ENCODE data around the gene GRK3.

GRK3 gene

DNA sequence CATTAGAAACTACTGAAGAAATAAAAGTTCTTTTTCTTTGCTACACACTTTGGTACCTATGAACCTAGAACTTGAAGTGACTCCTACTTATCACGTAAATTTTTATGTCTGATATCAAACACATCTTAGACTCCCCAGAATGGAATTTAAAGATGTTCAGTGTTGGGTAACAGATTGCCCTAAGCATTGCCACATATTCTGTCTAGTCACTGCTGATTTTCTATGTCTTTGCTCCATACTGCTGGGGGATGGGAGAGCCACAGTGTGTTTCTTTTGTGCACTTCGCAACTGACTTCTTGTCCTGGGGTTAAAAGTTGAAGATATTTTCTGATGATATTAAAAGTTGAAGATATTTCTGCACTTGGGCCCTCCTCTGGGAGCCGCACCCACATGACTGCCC, 158.2 kb downstream of the GRK3 start:
- H3K4me1 ChIP-seq: peaks cover 0 to 14% (median 2%) of the 10 kb centered on the region in 4 donors
- no peak overlapping the region for H3K27ac ChIP-seq
- peaks cover 0 to 13% (median 0%) of the 10 kb centered on the region in 3 donors for H3K36me3 ChIP-seq
- intact Hi-C loops (cut with DNase I; ENCODE audit: low total_unique reads): no loop called here
- H3K27me3 ChIP-seq: no peaks in the 10 kb centered on the region
- no peaks in the 10 kb centered on the region for H3K9me3 ChIP-seq
- no peak overlapping the region for H3K4me3 ChIP-seq
- no peak for DNase-seq
- TF ChIP-seq, protein P1, sequence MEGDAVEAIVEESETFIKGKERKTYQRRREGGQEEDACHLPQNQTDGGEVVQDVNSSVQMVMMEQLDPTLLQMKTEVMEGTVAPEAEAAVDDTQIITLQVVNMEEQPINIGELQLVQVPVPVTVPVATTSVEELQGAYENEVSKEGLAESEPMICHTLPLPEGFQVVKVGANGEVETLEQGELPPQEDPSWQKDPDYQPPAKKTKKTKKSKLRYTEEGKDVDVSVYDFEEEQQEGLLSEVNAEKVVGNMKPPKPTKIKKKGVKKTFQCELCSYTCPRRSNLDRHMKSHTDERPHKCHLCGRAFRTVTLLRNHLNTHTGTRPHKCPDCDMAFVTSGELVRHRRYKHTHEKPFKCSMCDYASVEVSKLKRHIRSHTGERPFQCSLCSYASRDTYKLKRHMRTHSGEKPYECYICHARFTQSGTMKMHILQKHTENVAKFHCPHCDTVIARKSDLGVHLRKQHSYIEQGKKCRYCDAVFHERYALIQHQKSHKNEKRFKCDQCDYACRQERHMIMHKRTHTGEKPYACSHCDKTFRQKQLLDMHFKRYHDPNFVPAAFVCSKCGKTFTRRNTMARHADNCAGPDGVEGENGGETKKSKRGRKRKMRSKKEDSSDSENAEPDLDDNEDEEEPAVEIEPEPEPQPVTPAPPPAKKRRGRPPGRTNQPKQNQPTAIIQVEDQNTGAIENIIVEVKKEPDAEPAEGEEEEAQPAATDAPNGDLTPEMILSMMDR (IDR thresholded peaks at IDR 0.05): no peak

DNA sequence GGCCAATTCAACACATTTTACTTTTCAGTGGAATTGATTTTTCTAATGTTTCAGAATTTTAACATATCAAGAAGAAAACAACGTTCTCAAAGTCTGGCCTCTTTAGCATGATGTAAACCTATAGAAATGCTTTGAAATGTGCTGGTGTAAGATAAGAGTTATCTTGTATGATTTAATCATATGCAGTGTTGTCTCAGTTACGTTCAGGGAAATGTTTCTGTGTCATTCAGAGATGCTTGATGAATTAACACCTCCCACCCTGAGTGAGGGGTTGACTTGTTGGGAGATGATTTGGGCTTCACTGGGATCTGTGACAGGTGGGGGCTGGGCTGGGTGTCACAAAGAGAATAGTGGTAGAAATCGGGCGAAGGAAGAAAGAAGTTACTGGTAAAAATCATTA, 161.8 kb downstream of the GRK3 start:
- intact Hi-C loops (cut with DNase I; ENCODE audit: low total_unique reads): no loop called here

DNA sequence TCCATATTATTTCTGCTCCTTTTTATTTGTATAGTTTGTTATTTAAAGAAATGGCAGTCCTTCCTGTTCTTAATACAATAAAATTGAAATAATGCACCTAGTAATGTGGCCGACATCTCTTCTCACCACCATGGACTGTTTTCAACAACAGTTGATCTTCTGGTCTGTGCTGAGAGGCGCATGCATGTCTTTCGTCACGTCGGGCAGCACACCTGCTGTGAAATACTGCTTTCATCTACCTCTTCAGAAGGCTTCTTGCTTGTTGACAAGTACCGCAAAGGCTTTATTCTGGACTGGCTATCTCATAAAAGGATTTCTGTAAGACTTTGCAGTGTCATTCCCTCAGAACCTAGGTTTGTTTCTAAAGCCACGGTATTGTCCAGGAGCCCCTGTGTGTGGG, 163.6 kb downstream of the GRK3 start:
- Histone ChIP-seq H3K36me3 (peaks cover 0 to 2% (median 0%) of the 10 kb centered on the region in 3 donors), H3K4me1 (no peaks in the 10 kb centered on the region), H3K4me3 (no peak overlapping the region), H3K27ac (no peak overlapping the region), H3K27me3 (peaks cover 0 to 2% of the 10 kb centered on the region in 2 donors), H3K9me3 (no peaks in the 10 kb centered on the region)
- no peak for DNase-seq
- TF ChIP-seq, protein P1 (IDR thresholded peaks at IDR 0.05): no peak
- intact Hi-C loops (cut with DNase I; ENCODE audit: low total_unique reads): no loop called here

More for the DNA sequence above, 161.8 kb downstream of the GRK3 start:
- H3K4me3 ChIP-seq: no peak overlapping the region
- peaks cover 0 to 13% (median 0%) of the 10 kb centered on the region in 3 donors for H3K36me3 ChIP-seq
- H3K27ac ChIP-seq: no peak overlapping the region
- H3K27me3 ChIP-seq: no peaks in the 10 kb centered on the region
- TF ChIP-seq, protein P1 (IDR thresholded peaks at IDR 0.05): no peak
- H3K9me3 ChIP-seq: no peaks in the 10 kb centered on the region
- no peaks in the 10 kb centered on the region for H3K4me1 ChIP-seq
- no peak for DNase-seq

- TF ChIP-seq, protein P1 (IDR thresholded peaks at IDR 0.05): no peak
- peaks cover 0 to 2% of the 10 kb centered on the region in 2 donors for H3K27me3 ChIP-seq
- intact Hi-C loops (cut with DNase I; ENCODE audit: low total_unique reads): no loop called here
- no peaks in the 10 kb centered on the region for H3K36me3 ChIP-seq
- no peak for DNase-seq
- H3K27ac ChIP-seq: no peak overlapping the region
- no peak overlapping the region for H3K4me3 ChIP-seq
- H3K4me1 ChIP-seq: no peaks in the 10 kb centered on the region
- no peaks in the 10 kb centered on the region for H3K9me3 ChIP-seq
These were observed 164.8 kb downstream of the GRK3 start for GRCh38 chr22:25729016-25729995.

- TF ChIP-seq, protein P1 (IDR thresholded peaks at IDR 0.05): no peak
- Histone ChIP-seq H3K4me1 (no peaks in the 10 kb centered on the region), H3K27ac (no peak overlapping the region), H3K4me3 (no peak overlapping the region), H3K36me3 (no peaks in the 10 kb centered on the region), H3K9me3 (no peaks in the 10 kb centered on the region), H3K27me3 (peaks cover 0 to 2% of the 10 kb centered on the region in 2 donors)
- intact Hi-C loops (cut with DNase I; ENCODE audit: low total_unique reads): no loop called here
- DNase-seq: no peak
These were observed 171.2 kb downstream of the GRK3 start for GRCh38 chr22:25735650-25736049.
